PC-9 (cell line): Measurements from ENCODE around the gene R3HDML. TPM values are rescaled to one million over a fixed set of nuclear protein-coding genes. Genes with fewer than 3 reads are reported as not detected.
"Not testable (repeated sequence)": the region's sequence is repeated elsewhere in the genome, so short reads cannot be mapped to it uniquely, and the experiment has no call there.

Experiments used
- BruUV-seq: library from RNA; stranded (reverse); fragments of 400-500 nt; replicated peaks from 2 replicates; lab custom pipeline; 2021; lab: Mats Ljungman, UMichigan
- CTCF ChIA-PET: fragments of 300-600 bp; sonication (Branson Sonifier 250); formaldehyde crosslinking; loops from one replicate; lab custom pipeline; 2022; ENCODE audit warnings: antibody characterized with exemption; lab: Charles Lee
- POLR2A ChIA-PET: fragments of 300-600 bp; sonication (Branson Sonifier 250); formaldehyde crosslinking; loops from one replicate; lab custom pipeline; 2022; ENCODE audit warnings: antibody characterized with exemption; ENCODE audit not compliant: unreplicated experiment; lab: Charles Lee
- DNase-seq, 2 experiments: peaks; one replicate each; pipeline versions ENCODE4 v3.0.0 to v3.0.0-alpha.2; 2015 to 2022; ENCODE audit warnings: mixed read lengths in 1 of 2
- H2AFZ ChIP-seq: fragments of 200-600 bp; sonication (generic); 2 replicates; pipeline ENCODE4 v1.8.1; 2017; ENCODE audit warnings: antibody characterized with exemption
- H3F3A ChIP-seq: fragments of 200-600 bp; sonication (generic); 2 replicates; pipeline ENCODE4 v1.8.1; 2017; ENCODE audit warnings: antibody characterized with exemption, mild to moderate bottlenecking, low read depth; ENCODE audit not compliant: insufficient read depth
- H3K27ac ChIP-seq: fragments of 200-600 bp; sonication (generic); 2 replicates; pipeline ENCODE4 v1.6.1; 2016; ENCODE audit warnings: mixed run types
- H3K27me3 ChIP-seq: fragments of 200-600 bp; sonication (generic); 2 replicates; pipeline ENCODE4 v1.6.1; 2016; ENCODE audit warnings: low read depth, mixed run types; ENCODE audit not compliant: insufficient read depth
- H3K36me3 ChIP-seq: fragments of 200-600 bp; sonication (generic); 2 replicates; pipeline ENCODE4 v1.6.1; 2016; ENCODE audit warnings: low read depth, mixed run types
- H3K4me1 ChIP-seq: fragments of 200-600 bp; sonication (generic); replicated peaks from 2 replicates; pipeline ENCODE4 v1.6.1; 2016; ENCODE audit warnings: mixed run types; ENCODE audit not compliant: insufficient read depth
- H3K4me2 ChIP-seq: fragments of 200-600 bp; sonication (generic); 2 replicates; pipeline ENCODE4 v1.6.1; 2017; ENCODE audit warnings: mixed run types
- H3K4me3 ChIP-seq: fragments of 200-600 bp; sonication (generic); 2 replicates; pipeline ENCODE4 v1.6.1; 2016; ENCODE audit warnings: mixed run types
- H3K79me2 ChIP-seq: fragments of 200-600 bp; sonication (generic); 2 replicates; pipeline ENCODE4 v1.6.1; 2017; ENCODE audit warnings: low read depth, mixed run types
- H3K9me2 ChIP-seq: fragments of 200-600 bp; sonication (generic); 2 replicates; pipeline ENCODE4 v1.8.1; 2017; ENCODE audit warnings: mild to moderate bottlenecking; ENCODE audit not compliant: insufficient read depth
- H3K9me3 ChIP-seq: fragments of 200-600 bp; sonication (generic); 2 replicates; pipeline ENCODE4 v1.8.1; 2016; ENCODE audit warnings: low read depth; ENCODE audit not compliant: insufficient read depth
- H4K20me1 ChIP-seq: fragments of 200-600 bp; sonication (generic); 2 replicates; pipeline ENCODE4 v1.8.1; 2017; ENCODE audit not compliant: insufficient read depth
- CTCF ChIP-seq: fragments of 200-600 bp; sonication (generic); conservative IDR thresholded peaks from 2 replicates; pipeline ENCODE4 v1.6.1; 2017; ENCODE audit warnings: mixed run types, antibody characterized with exemption, mild to moderate bottlenecking, moderate library complexity
- EZH2 ChIP-seq: fragments of 200-600 bp; sonication (generic); IDR thresholded peaks from 2 replicates; pipeline ENCODE4 v1.8.0; 2017; ENCODE audit warnings: antibody characterized with exemption, low read depth
- intact Hi-C: fragments of 100-400 bp; cut with micrococcal nuclease; formaldehyde crosslinking; loops from one replicate; pipeline ENCODE4 v1.10.0; 2022; ENCODE audit not compliant: unreplicated experiment
- total RNA-seq: library from RNA; stranded (reverse); gene quantifications from 2 replicates; pipeline ENCODE4 v1.2.3, GENCODE V29; 2021

Gene R3HDML
- total RNA-seq, 1 experiment from 2014 or later: not detected

- Histone ChIP-seq H2AFZ (no peak overlapping the region), H3K27ac (no peak overlapping the region), H3K9me3 (no peaks in the 10 kb centered on the region), H3K9me2 (no peaks in the 10 kb centered on the region), H3K4me2 (no peak overlapping the region), H3F3A (no peaks in the 10 kb centered on the region), H3K36me3 (no peaks in the 10 kb centered on the region), H4K20me1 (no peaks in the 10 kb centered on the region; the same call in 1 of the 2 replicates), H3K27me3 (no peaks in the 10 kb centered on the region), H3K4me3 (no peak overlapping the region), H3K79me2 (no peaks in the 10 kb centered on the region), H3K4me1 (no peaks in the 10 kb centered on the region)
- intact Hi-C loops: no loop called here
- ChIA-PET CTCF (interaction anchor here (0.6 kb wide), 1 partner anchor 509 kb away, joined by 4 read pairs; no protein-coding TSS in a partner anchor), POLR2A (interaction anchor here (0.6 kb wide), 1 partner anchor 42 kb away, joined by 3 read pairs; no protein-coding TSS in a partner anchor)
- DNase-seq: no peak
- no TSS peak for BruUV-seq
- TF ChIP-seq CTCF (no peak), EZH2 (no peak)
Measured at GRCh38 chr20:44291754-44292153, 45.1 kb upstream of the R3HDML start.

- no peak for DNase-seq
- Histone ChIP-seq H3K9me2 (no peaks in the 10 kb centered on the region), H3K27me3 (no peaks in the 10 kb centered on the region), H3K36me3 (no peaks in the 10 kb centered on the region), H3F3A (no peaks in the 10 kb centered on the region), H3K4me3 (no peak overlapping the region), H3K4me1 (no peaks in the 10 kb centered on the region), H3K9me3 (no peaks in the 10 kb centered on the region), H3K79me2 (no peaks in the 10 kb centered on the region), H3K27ac (no peak overlapping the region), H3K4me2 (no peak overlapping the region), H2AFZ (no peak overlapping the region), H4K20me1 (no peaks in the 10 kb centered on the region; the same call in 1 of the 2 replicates)
- ChIA-PET CTCF (no interaction called here), POLR2A (interaction anchor here (0.7 kb wide), 1 partner anchor 18 kb away, joined by 4 read pairs; no protein-coding TSS in a partner anchor)
- TF ChIP-seq CTCF (no peak), EZH2 (no peak)
- no TSS peak for BruUV-seq
- intact Hi-C loops: no loop called here
Measured at GRCh38 chr20:44296011-44296410, 40.8 kb upstream of the R3HDML start.

- POLR2A ChIA-PET: no interaction called here
- H2AFZ ChIP-seq: no peak overlapping the region
- H3K4me3 ChIP-seq: no peak overlapping the region
- BruUV-seq: no TSS peak
- H3K79me2 ChIP-seq: no peaks in the 10 kb centered on the region
- no peak overlapping the region for H3K27ac ChIP-seq
- no peaks in the 10 kb centered on the region for H3F3A ChIP-seq
- no peaks in the 10 kb centered on the region for H3K27me3 ChIP-seq
- no peaks in the 10 kb centered on the region for H3K36me3 ChIP-seq
- DNase-seq: no peak
- intact Hi-C loops: no loop called here
- H3K4me1 ChIP-seq: no peaks in the 10 kb centered on the region
- CTCF ChIA-PET: no interaction called here
- TF ChIP-seq CTCF: no peak
- TF ChIP-seq EZH2: no peak
- no peak overlapping the region for H3K4me2 ChIP-seq
- H3K9me2 ChIP-seq: no peaks in the 10 kb centered on the region
- no peaks in the 10 kb centered on the region; the same call in 1 of the 2 replicates for H4K20me1 ChIP-seq
- H3K9me3 ChIP-seq: no peaks in the 10 kb centered on the region
Measured at GRCh38 chr20:44297721-44298120, 39.1 kb upstream of the R3HDML start.

GRCh38 chr20:44299011-44299535 lies 37.8 kb upstream of the R3HDML start:
- POLR2A ChIA-PET, H3K4me2 ChIP-seq, DNase-seq, H3K27me3 ChIP-seq, H3K4me1 ChIP-seq, H3K9me3 ChIP-seq, H2AFZ ChIP-seq, H3K36me3 ChIP-seq, H3K79me2 ChIP-seq, H3K4me3 ChIP-seq, BruUV-seq, H3K27ac ChIP-seq, H4K20me1 ChIP-seq, CTCF ChIA-PET, intact Hi-C loops, H3K9me2 ChIP-seq, H3F3A ChIP-seq: not testable (repeated sequence)
